Upper lobe of right lung (tissue), 1 donor: ENCODE results near the gene PRORP. TPM values are rescaled to one million over a fixed set of nuclear protein-coding genes. Genes with fewer than 3 reads are reported as not detected.

Experiments used
- ATAC-seq: fragments of 200-7000 bp; cut with Tn5 transposase; one replicate; pipeline ENCODE4 v1.9.1; 2020; ENCODE audit warnings: mild to moderate bottlenecking, moderate library complexity
- DNase-seq: peaks from one replicate; pipeline ENCODE4 v3.0.0-alpha.2; 2020
- H3K27ac ChIP-seq: fragments of 200-600 bp; one replicate; pipeline ENCODE4 v1.8.0; 2022
- H3K27me3 ChIP-seq: fragments of 200-600 bp; one replicate; pipeline ENCODE4 v1.8.0; 2022; ENCODE audit warnings: mild to moderate bottlenecking
- H3K36me3 ChIP-seq: fragments of 200-600 bp; one replicate; pipeline ENCODE4 v1.8.0; 2022
- H3K4me1 ChIP-seq: fragments of 200-600 bp; one replicate; pipeline ENCODE4 v1.8.0; 2022
- H3K4me3 ChIP-seq: fragments of 200-600 bp; one replicate; pipeline ENCODE4 v1.8.0; 2022; ENCODE audit warnings: mild to moderate bottlenecking
- H3K9me3 ChIP-seq: fragments of 200-600 bp; one replicate; pipeline ENCODE4 v1.8.0; 2022
- CTCF ChIP-seq: fragments of 200-600 bp; IDR thresholded peaks from one replicate; pipeline ENCODE4 v1.8.0; 2022; ENCODE audit warnings: antibody characterized with exemption
- intact Hi-C: fragments of 100-400 bp; cut with DNase I; formaldehyde crosslinking; loops from one replicate; pipeline ENCODE4 v1.11.0; 2022
- total RNA-seq: library from RNA; stranded (reverse); fragmentation: NEBNext Ultra II Directional; extraction: Animal tissue kit (Norgen Biotek cat#: 25700); gene quantifications from one replicate; pipeline ENCODE4 v1.2.1, GENCODE V29; 2021
- donor health status: DM: no; HTN: yes; CAD: no; lungs with severe emphysema.

The PRORP gene
- total RNA-seq, 1 donor from 2014 or later, result 22.2 TPM

- no peak overlapping the region for H3K4me3 ChIP-seq
- no peak overlapping the region for H3K27ac ChIP-seq
- H3K4me1 ChIP-seq, result no peaks in the 10 kb centered on the region
- DNase-seq (no peak), ATAC-seq (peak; percentile 54)
- H3K9me3 ChIP-seq, result no peaks in the 10 kb centered on the region
- no peaks in the 10 kb centered on the region for H3K27me3 ChIP-seq
- H3K36me3 ChIP-seq, result peaks cover 8% of the 10 kb centered on the region
- intact Hi-C loops, result no loop called here
- TF ChIP-seq CTCF, result peak; percentile 60
Observed at GRCh38 chr14:35140718-35141581, 18.6 kb downstream of the PRORP start.

- no peak for ATAC-seq
- no peak for DNase-seq
- no peaks in the 10 kb centered on the region for H3K27me3 ChIP-seq
- no peak overlapping the region for H3K27ac ChIP-seq
- intact Hi-C loops, result no loop called here
- no peak overlapping the region for H3K4me3 ChIP-seq
- H3K4me1 ChIP-seq, result no peaks in the 10 kb centered on the region
- no peaks in the 10 kb centered on the region for H3K9me3 ChIP-seq
- TF ChIP-seq CTCF, result no peak
- peaks cover 8% of the 10 kb centered on the region for H3K36me3 ChIP-seq
Observed at GRCh38 chr14:35144029-35144428, 21.7 kb downstream of the PRORP start.

GRCh38 chr14:35146711-35147149, 24.4 kb downstream of the PRORP start:
- no peaks in the 10 kb centered on the region for H3K9me3 ChIP-seq
- H3K36me3 ChIP-seq, result peaks cover 5% of the 10 kb centered on the region
- no peak for TF ChIP-seq CTCF
- no peak overlapping the region for H3K27ac ChIP-seq
- DNase-seq, result no peak
- no peak overlapping the region for H3K4me3 ChIP-seq
- no peak for ATAC-seq
- intact Hi-C loops, result no loop called here
- H3K27me3 ChIP-seq, result no peaks in the 10 kb centered on the region
- H3K4me1 ChIP-seq, result no peaks in the 10 kb centered on the region

- no peak for DNase-seq
- intact Hi-C loops, result no loop called here
Observed at GRCh38 chr14:35147186-35147585, 24.8 kb downstream of the PRORP start.

GRCh38 chr14:35147711-35148110, 25.4 kb downstream of the PRORP start:
- no peak for DNase-seq
- Histone ChIP-seq H3K27ac (no peak overlapping the region), H3K36me3 (peaks cover 5% of the 10 kb centered on the region), H3K4me3 (no peak overlapping the region), H3K9me3 (no peaks in the 10 kb centered on the region), H3K27me3 (no peaks in the 10 kb centered on the region), H3K4me1 (no peaks in the 10 kb centered on the region)
- no peak for ATAC-seq
- intact Hi-C loops, result no loop called here
- no peak for TF ChIP-seq CTCF

More at GRCh38 chr14:35147186-35147585, 24.8 kb downstream of the PRORP start:
- Histone ChIP-seq H3K4me1 (no peaks in the 10 kb centered on the region), H3K27ac (no peak overlapping the region), H3K9me3 (no peaks in the 10 kb centered on the region), H3K27me3 (no peaks in the 10 kb centered on the region), H3K36me3 (peaks cover 5% of the 10 kb centered on the region), H3K4me3 (no peak overlapping the region)
- no peak for TF ChIP-seq CTCF
- no peak for ATAC-seq
